Right renal cortex interstitium (tissue), 3 donors: ENCODE results near the gene EWSR1. TPM values are rescaled to one million over a fixed set of nuclear protein-coding genes. Genes with fewer than 3 reads are reported as not detected.

Source experiments
- DNase-seq, 3 donors: peaks; one replicate each; pipeline ENCODE4 v3.0.0-alpha.2; 2013; ENCODE audit warnings: low read depth in 3 of 3, low spot score in 2 of 3
- polyA plus RNA-seq, 3 donors: library from polyadenylated mRNA; unstranded; fragments of 120-200 nt; gene quantifications; one replicate each; pipeline ENCODE4 v1.2.1, GENCODE V29; 2013; ENCODE audit not compliant: insufficient read length in 3 of 3

Gene EWSR1
- polyA plus RNA-seq, 3 donors = 287 to 335 (median 320) TPM

GRCh38 chr22:29348956-29349355 is 80.9 kb downstream of the EWSR1 start:
- DNase-seq = no peak

Other genes with a start within 250 kb of the EWSR1 start
- gene C22orf31, start 206.4 kb upstream of the EWSR1 start, polyA plus RNA-seq = 1 to 10 TPM in 2 of 3 donors, under 1 TPM in 1; 0.95 to 1.6 (median 1.3) TPM
- gene KREMEN1, start 195.2 kb upstream of the EWSR1 start, polyA plus RNA-seq = 10 to 100 TPM; 21.4 to 24.8 (median 23.2) TPM
- gene EMID1, start 62.4 kb upstream of the EWSR1 start, polyA plus RNA-seq = 10 to 100 TPM; 62.3 to 81.4 (median 62.5) TPM
- 10 to 100 TPM; 18.9 to 23.9 (median 22.5) TPM for gene RHBDD3, start 287 bp upstream of the EWSR1 start, polyA plus RNA-seq
- 1 to 10 TPM; 4.4 to 6.5 (median 5.6) TPM for gene GAS2L1, start 38.4 kb downstream of the EWSR1 start, polyA plus RNA-seq
- gene RASL10A, start 47.4 kb downstream of the EWSR1 start, polyA plus RNA-seq = under 1 TPM in 2 of 3 donors, not detected in 1; 0.12 to 0.26 TPM
- gene AP1B1, start 120.3 kb downstream of the EWSR1 start, polyA plus RNA-seq = 10 to 100 TPM; 40.9 to 47.3 (median 43.3) TPM
- gene RFPL1, start 170.3 kb downstream of the EWSR1 start, polyA plus RNA-seq = 1 to 10 TPM; 1.1 to 1.4 (median 1.2) TPM
- 10 to 100 TPM in 2 of 3 donors, 1 to 10 TPM in 1; 9.9 to 12.2 (median 11.7) TPM for gene NEFH, start 211.9 kb downstream of the EWSR1 start, polyA plus RNA-seq